Motor neuron (in vitro differentiated cells): ENCODE results near the gene TNFRSF25. TPM values are rescaled to one million over a fixed set of nuclear protein-coding genes. Genes with fewer than 3 reads are reported as not detected.
"Not testable (repeated sequence)": the region's sequence is repeated elsewhere in the genome, so short reads cannot be mapped to it uniquely, and the experiment has no call there.

ENCODE experiments used
- ATAC-seq, 8 experiments: fragments of 200-7000 bp; cut with Tn5 transposase; replicated peaks in 6 of 8; 2 replicates each; pipeline ENCODE4 v1.8.0; 2021; ENCODE audit warnings: mild to moderate bottlenecking in 8 of 8, moderate library complexity in 8 of 8
- H3K27ac ChIP-seq, 2 donors: fragments of 250-450 bp; sonication (Bioruptor Pico); 2 replicates each; pipeline ENCODE4 v1.9.0; 2021; ENCODE audit warnings: antibody characterized with exemption in 2 of 2, mild to moderate bottlenecking in 2 of 2, moderate library complexity in 1 of 2
- H3K4me1 ChIP-seq, 2 donors: fragments of 250-450 bp; sonication (Bioruptor Pico); replicated peaks in 1 of 2; 2 replicates each; pipeline ENCODE4 v1.6.1; 2021; ENCODE audit warnings: antibody characterized with exemption in 2 of 2, mild to moderate bottlenecking in 2 of 2, moderate library complexity in 1 of 2
- H3K4me3 ChIP-seq, 5 donors: fragments of 250-450 bp; sonication (Bioruptor Pico); 2 replicates each; pipeline ENCODE4 v1.9.0; 2021; ENCODE audit warnings: antibody characterized with exemption in 5 of 5, mild to moderate bottlenecking in 5 of 5, moderate library complexity in 4 of 5
- WGBS, 10 experiments: fragments of 450-650 bp; shearing (Covaris generic); methylation state at CpG; one replicate each; pipeline ENCODE4 v1.0.0; 2022; 5-methylcytosine and 5-hydroxymethylcytosine counted together
- in situ Hi-C, 9 experiments: fragments of 400-800 bp; cut with MboI; loops; one replicate each; pipeline ENCODE4 v1.15.0; 2021; ENCODE audit warnings: low sequenced_read_pairs in 9 of 9, low pct_unique_long_range_greater_than_20kb in 2 of 9; ENCODE audit not compliant: unreplicated experiment in 9 of 9
- total RNA-seq, 8 experiments: library from RNA; unstranded; fragments of 300-600 nt; gene quantifications; 2 replicates each; pipeline versions ENCODE4 v1.2.3 to v1.2.4, GENCODE V29; 2022

The TNFRSF25 gene
- total RNA-seq, 8 experiments from 2014 or later, result 1.4 to 9.1 (median 5.0) TPM

- Histone ChIP-seq H3K4me3 (peak overlapping the region in 2 of 5 donors; percentile 21 to 24), H3K27ac (no peak overlapping the region), H3K4me1 (peaks cover 9 to 18% of the 10 kb centered on the region in 2 donors)
- whole genome bisulfite sequencing, 10 experiments, result 6 to 25% (median 14%) methylated on average over 10 to 24 of the region's 101 CpGs; no CpG with 5 or more reads in 6 of the 10 experiments
- in situ Hi-C loops, result loop anchor here in 1 of 9 experiments (25.0 kb wide), 1 partner anchor 203 kb away; the partner anchor contains the start of genes HES3 and ICMT
- peak; percentile 30 to 82 (median 76) for ATAC-seq
Observed at GRCh38 chr1:6440198-6441126, 25.5 kb downstream of the TNFRSF25 start.

GRCh38 chr1:6438047-6438525, 27.9 kb downstream of the TNFRSF25 start:
- in situ Hi-C loops, result loop anchor here in 1 of 9 experiments (25.0 kb wide), 1 partner anchor 201 kb away; the partner anchor contains the start of genes HES3 and ICMT
- no peak overlapping the region for H3K27ac ChIP-seq
- WGBS, 10 experiments, result 0 to 14% (median 0%) methylated on average over 1 to 4 of the region's 5 CpGs; no CpG with 5 or more reads in 5 of the 10 experiments
- H3K4me3 ChIP-seq, result no peak overlapping the region
- H3K4me1 ChIP-seq, result peaks cover 27 to 37% of the 10 kb centered on the region in 2 donors
- peak; percentile 23 to 48 (median 39) for ATAC-seq

GRCh38 chr1:6437012-6437700, 28.8 kb downstream of the TNFRSF25 start:
- H3K4me1 ChIP-seq, result peaks cover 27 to 37% of the 10 kb centered on the region in 2 donors
- in situ Hi-C loops, result loop anchor here in 1 of 9 experiments (25.0 kb wide), 1 partner anchor 200 kb away; the partner anchor contains the start of genes HES3 and ICMT
- not testable (repeated sequence) for H3K4me3 ChIP-seq, H3K27ac ChIP-seq
- peak; percentile 20 to 79 (median 61) for ATAC-seq
- 0 to 90% (median 69%) methylated on average over 2 to 7 of the region's 22 CpGs; no CpG with 5 or more reads in 6 of the 10 experiments for WGBS, 10 experiments

- in situ Hi-C loops, result loop anchor here in 1 of 9 experiments (25.0 kb wide), 1 partner anchor 199 kb away; the partner anchor contains the start of genes HES3 and ICMT
- peaks cover 27 to 37% of the 10 kb centered on the region in 2 donors for H3K4me1 ChIP-seq
- not testable (repeated sequence) for ATAC-seq, H3K4me3 ChIP-seq, H3K27ac ChIP-seq
- 50 to 100% (median 83%) methylated on average over 1 to 3 of the region's 3 CpGs; no CpG with 5 or more reads in 1 of the 10 experiments for WGBS, 10 experiments
Observed at GRCh38 chr1:6436277-6436676, 29.7 kb downstream of the TNFRSF25 start.

- peaks cover 27 to 37% of the 10 kb centered on the region in 2 donors for H3K4me1 ChIP-seq
- no peak overlapping the region for H3K4me3 ChIP-seq
- WGBS, 10 experiments, result 20 to 60% (median 40%) methylated on average over 1 to 2 of the region's 3 CpGs; no CpG with 5 or more reads in 7 of the 10 experiments
- in situ Hi-C loops, result loop anchor here in 1 of 9 experiments (25.0 kb wide), 1 partner anchor 198 kb away; the partner anchor contains the start of genes HES3 and ICMT
- no peak for ATAC-seq
- H3K27ac ChIP-seq, result no peak overlapping the region
Observed at GRCh38 chr1:6435547-6435946, 30.4 kb downstream of the TNFRSF25 start.

GRCh38 chr1:6435129-6435528, 30.8 kb downstream of the TNFRSF25 start:
- WGBS, 10 experiments, result 46 to 85% (median 63%) methylated on average over 3 to 11 of the region's 15 CpGs; no CpG with 5 or more reads in 6 of the 10 experiments
- Histone ChIP-seq H3K4me1 (peaks cover 28 to 39% of the 10 kb centered on the region in 2 donors), H3K4me3 (no peak overlapping the region), H3K27ac (no peak overlapping the region)
- peak in 5 of 8 experiments; percentile 29 to 51 (median 33) for ATAC-seq
- in situ Hi-C loops, result loop anchor here in 1 of 9 experiments (25.0 kb wide), 1 partner anchor 198 kb away; the partner anchor contains the start of genes HES3 and ICMT

- Histone ChIP-seq H3K4me3 (no peak overlapping the region), H3K4me1 (peaks cover 34 to 35% of the 10 kb centered on the region in 2 donors), H3K27ac (no peak overlapping the region)
- in situ Hi-C loops, result loop anchor here in 1 of 9 experiments (25.0 kb wide), 1 partner anchor 197 kb away; the partner anchor contains the start of genes HES3 and ICMT
- 6 to 71% (median 26%) methylated on average over 1 to 3 of the region's 5 CpGs; no CpG with 5 or more reads in 5 of the 10 experiments for WGBS, 10 experiments
- no peak for ATAC-seq
Observed at GRCh38 chr1:6434186-6434585, 31.8 kb downstream of the TNFRSF25 start.

- peaks cover 26 to 31% of the 10 kb centered on the region in 2 donors for H3K4me1 ChIP-seq
- in situ Hi-C loops, result loop anchor here in 1 of 9 experiments (25.0 kb wide), 1 partner anchor 195 kb away; the partner anchor contains the start of genes HES3 and ICMT
- ATAC-seq, H3K4me3 ChIP-seq, H3K27ac ChIP-seq: not testable (repeated sequence)
- WGBS, 10 experiments, result 19 to 95% (median 58%) methylated on average over 2 to 10 of the region's 13 CpGs
Observed at GRCh38 chr1:6431645-6432579, 34.1 kb downstream of the TNFRSF25 start.

GRCh38 chr1:6429660-6430411, 36.1 kb downstream of the TNFRSF25 start:
- in situ Hi-C loops, result loop anchor here in 1 of 9 experiments (25.0 kb wide), 1 partner anchor 193 kb away; the partner anchor contains the start of genes HES3 and ICMT
- not testable (repeated sequence) for H3K4me3 ChIP-seq, H3K27ac ChIP-seq
- 0 to 100% (median 28%) methylated on average over 1 to 10 of the region's 19 CpGs; no CpG with 5 or more reads in 4 of the 10 experiments for WGBS, 10 experiments
- peak in 7 of 8 experiments; percentile 23 to 76 (median 48) for ATAC-seq
- peaks cover 19 to 20% of the 10 kb centered on the region in 2 donors for H3K4me1 ChIP-seq

GRCh38 chr1:6428453-6428852, 37.5 kb downstream of the TNFRSF25 start:
- 50% methylated on average over 1 of the region's 6 CpGs; no CpG with 5 or more reads in 9 of the 10 experiments for WGBS, 10 experiments
- not testable (repeated sequence) for H3K27ac ChIP-seq, H3K4me1 ChIP-seq, ATAC-seq, H3K4me3 ChIP-seq
- in situ Hi-C loops, result loop anchor here in 1 of 9 experiments (25.0 kb wide), 1 partner anchor 191 kb away; the partner anchor contains the start of genes HES3 and ICMT
